ENCODE measurements around the gene MACF1.

GRCh38 chr1:39426346-39426745 lies 221.9 kb downstream of the MACF1 start:
- TF ChIP-seq POLR2A (IDR thresholded peaks at IDR 0.05; ENCODE audit: low read length) (no peak), GATA1 (IDR thresholded peaks at IDR 0.05; ENCODE audit: low read depth, low read length) (no peak)
